ENCODE measurements around the gene TSPAN4.

DNA sequence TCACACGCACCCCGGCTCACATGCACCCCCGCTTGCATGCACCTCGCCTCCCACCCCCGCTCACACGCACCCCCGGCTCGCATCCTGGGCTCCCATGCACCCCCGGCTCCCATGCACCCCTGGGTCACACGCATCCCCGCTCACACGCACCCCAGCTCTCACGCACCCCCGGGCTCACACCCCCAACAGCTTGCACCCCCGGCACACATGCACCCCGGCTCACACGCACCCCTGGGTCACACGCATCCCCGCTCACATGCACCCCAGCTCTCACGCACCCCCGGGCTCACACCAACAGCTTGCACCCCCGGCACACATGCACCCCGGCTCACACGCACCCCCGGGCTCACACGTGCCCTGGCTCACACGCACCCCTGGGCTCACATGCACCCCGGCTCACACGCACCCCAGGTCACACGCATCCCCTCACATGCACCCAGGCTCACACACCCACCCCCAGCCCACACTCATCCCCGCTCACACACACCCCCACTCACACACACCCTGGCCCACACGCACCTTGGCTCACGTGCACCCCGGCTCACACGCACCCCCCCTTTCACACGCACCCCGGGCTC lies 16.2 kb downstream of the TSPAN4 start:
- TF ChIP-seq, protein P1, sequence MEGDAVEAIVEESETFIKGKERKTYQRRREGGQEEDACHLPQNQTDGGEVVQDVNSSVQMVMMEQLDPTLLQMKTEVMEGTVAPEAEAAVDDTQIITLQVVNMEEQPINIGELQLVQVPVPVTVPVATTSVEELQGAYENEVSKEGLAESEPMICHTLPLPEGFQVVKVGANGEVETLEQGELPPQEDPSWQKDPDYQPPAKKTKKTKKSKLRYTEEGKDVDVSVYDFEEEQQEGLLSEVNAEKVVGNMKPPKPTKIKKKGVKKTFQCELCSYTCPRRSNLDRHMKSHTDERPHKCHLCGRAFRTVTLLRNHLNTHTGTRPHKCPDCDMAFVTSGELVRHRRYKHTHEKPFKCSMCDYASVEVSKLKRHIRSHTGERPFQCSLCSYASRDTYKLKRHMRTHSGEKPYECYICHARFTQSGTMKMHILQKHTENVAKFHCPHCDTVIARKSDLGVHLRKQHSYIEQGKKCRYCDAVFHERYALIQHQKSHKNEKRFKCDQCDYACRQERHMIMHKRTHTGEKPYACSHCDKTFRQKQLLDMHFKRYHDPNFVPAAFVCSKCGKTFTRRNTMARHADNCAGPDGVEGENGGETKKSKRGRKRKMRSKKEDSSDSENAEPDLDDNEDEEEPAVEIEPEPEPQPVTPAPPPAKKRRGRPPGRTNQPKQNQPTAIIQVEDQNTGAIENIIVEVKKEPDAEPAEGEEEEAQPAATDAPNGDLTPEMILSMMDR (IDR thresholded peaks at IDR 0.05; ENCODE audit: low read depth, low read length): no peak
- no peak for TF ChIP-seq EZH2phosphoT487 (IDR thresholded peaks at IDR 0.05; ENCODE audit: low read depth)
